ENCODE measurements around the gene GATB. TPM values are rescaled to one million over a fixed set of nuclear protein-coding genes. Genes with fewer than 3 reads are reported as not detected.

The GATB gene
- polyA plus RNA-seq, 1 donor = 17.4 TPM

DNA sequence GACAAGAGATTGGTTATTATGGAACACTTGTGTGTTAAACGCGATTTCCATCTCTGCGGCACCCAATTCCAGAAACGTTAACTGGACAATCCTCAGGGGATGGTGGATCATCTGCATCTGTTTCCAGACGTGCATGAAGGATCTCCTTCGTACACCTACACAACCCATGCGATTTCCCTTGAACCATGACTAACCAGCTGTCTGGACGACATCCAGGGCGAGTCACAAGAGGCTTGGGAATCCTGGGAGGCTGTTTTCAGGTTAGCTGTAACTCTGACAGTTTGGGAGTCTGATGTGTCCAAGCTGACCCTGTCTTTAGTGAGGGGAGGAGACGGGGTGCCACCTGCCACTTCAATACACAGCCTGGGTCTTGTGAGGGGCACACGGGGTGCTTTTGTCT, 84.5 kb downstream of the GATB start:
- Histone ChIP-seq H3K4me1 (ENCODE audit: control insufficient read depth, insufficient read depth, low read length) (no peaks in the 10 kb centered on the region), H3K9me3 (ENCODE audit: control insufficient read depth, low read depth, low read length) (no peaks in the 10 kb centered on the region), H3K36me3 (ENCODE audit: control insufficient read depth, insufficient read depth, low read length) (peaks cover 3% of the 10 kb centered on the region), H3K27me3 (ENCODE audit: control insufficient read depth, insufficient read depth, low read length) (no peaks in the 10 kb centered on the region), H3K4me3 (ENCODE audit: low read length) (no peak overlapping the region), H3K27ac (ENCODE audit: low read length) (no peak overlapping the region)
- WGBS (ENCODE audit: insufficient coverage, low lambda C conversion rate) = no CpG with 5 or more reads among the region's 11 CpGs
- no peak for DNase-seq

DNA sequence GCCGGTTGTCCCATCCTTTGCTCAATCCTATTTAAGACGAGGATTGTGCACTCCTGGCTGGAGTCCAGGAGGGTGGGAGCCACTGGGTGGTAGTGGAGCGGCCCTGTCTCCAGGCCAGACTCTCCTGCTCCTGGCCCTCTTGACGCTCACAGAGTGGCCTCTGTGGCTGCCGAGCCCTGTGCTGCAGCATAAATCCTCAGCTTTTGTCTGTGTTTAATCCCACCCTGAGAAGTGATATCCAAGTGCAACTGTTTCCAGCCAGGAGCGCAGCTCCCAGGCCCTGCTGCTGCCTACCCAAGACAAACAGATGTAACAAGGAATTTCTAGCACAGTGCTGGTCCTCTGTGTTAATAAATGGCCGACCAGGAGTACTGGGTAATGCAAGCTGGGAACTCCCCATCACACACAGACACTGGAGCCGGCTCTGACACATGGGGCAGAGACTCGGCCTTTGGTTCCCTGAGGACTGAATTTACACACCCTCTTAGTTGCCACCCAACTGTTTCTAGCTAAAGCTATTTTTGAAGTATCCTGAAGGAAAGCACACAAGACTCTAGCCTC, 85.3 kb downstream of the GATB start:
- DNase-seq = no peak
- no peaks in the 10 kb centered on the region for H3K4me1 ChIP-seq (ENCODE audit: control insufficient read depth, insufficient read depth, low read length)

DNA sequence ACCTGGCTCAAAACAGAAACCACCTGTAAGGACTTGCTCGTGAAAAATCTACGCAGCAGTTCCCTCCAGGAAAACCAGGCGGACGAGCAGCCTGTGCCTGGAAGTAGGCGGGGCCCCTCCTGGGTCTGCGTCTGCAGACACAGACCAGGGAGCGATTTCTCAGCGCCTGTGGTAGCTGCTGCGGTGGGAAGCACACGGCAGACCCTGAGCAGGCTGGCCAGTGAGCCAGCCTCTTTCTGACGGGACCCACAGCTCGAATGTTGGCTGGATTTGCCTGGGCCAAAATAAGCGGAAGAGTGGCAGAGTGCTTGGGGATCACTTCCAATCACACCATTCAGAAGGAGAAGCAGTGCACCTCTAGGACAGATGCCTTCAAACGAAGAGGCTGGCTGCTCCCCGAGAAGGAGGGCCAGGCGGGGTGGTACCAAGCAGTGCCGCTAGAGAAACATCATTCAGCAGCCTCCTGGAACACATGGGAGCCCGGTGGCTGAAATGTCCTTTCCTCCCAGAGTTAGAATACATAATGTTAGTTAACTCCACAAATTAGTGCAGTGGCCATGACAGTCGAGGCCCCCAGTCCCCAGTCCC, 85.9 kb downstream of the GATB start:
- peaks cover 3% of the 10 kb centered on the region for H3K36me3 ChIP-seq (ENCODE audit: control insufficient read depth, insufficient read depth, low read length)
- H3K4me1 ChIP-seq (ENCODE audit: control insufficient read depth, insufficient read depth, low read length) = no peaks in the 10 kb centered on the region
- WGBS (ENCODE audit: insufficient coverage, low lambda C conversion rate) = no CpG with 5 or more reads among the region's 19 CpGs
- H3K4me3 ChIP-seq (ENCODE audit: low read length) = peak overlapping the region; percentile 1
- no peaks in the 10 kb centered on the region for H3K9me3 ChIP-seq (ENCODE audit: control insufficient read depth, low read depth, low read length)
- peak; percentile 66 to 76 for DNase-seq
- H3K27ac ChIP-seq (ENCODE audit: low read length) = no peak overlapping the region
- no peaks in the 10 kb centered on the region for H3K27me3 ChIP-seq (ENCODE audit: control insufficient read depth, insufficient read depth, low read length)

More for the DNA sequence above, 85.3 kb downstream of the GATB start:
- Histone ChIP-seq H3K27ac (ENCODE audit: low read length) (no peak overlapping the region), H3K27me3 (ENCODE audit: control insufficient read depth, insufficient read depth, low read length) (no peaks in the 10 kb centered on the region), H3K9me3 (ENCODE audit: control insufficient read depth, low read depth, low read length) (no peaks in the 10 kb centered on the region), H3K4me3 (ENCODE audit: low read length) (no peak overlapping the region), H3K36me3 (ENCODE audit: control insufficient read depth, insufficient read depth, low read length) (peaks cover 3% of the 10 kb centered on the region)
- WGBS (ENCODE audit: insufficient coverage, low lambda C conversion rate) = no CpG with 5 or more reads among the region's 9 CpGs

DNA sequence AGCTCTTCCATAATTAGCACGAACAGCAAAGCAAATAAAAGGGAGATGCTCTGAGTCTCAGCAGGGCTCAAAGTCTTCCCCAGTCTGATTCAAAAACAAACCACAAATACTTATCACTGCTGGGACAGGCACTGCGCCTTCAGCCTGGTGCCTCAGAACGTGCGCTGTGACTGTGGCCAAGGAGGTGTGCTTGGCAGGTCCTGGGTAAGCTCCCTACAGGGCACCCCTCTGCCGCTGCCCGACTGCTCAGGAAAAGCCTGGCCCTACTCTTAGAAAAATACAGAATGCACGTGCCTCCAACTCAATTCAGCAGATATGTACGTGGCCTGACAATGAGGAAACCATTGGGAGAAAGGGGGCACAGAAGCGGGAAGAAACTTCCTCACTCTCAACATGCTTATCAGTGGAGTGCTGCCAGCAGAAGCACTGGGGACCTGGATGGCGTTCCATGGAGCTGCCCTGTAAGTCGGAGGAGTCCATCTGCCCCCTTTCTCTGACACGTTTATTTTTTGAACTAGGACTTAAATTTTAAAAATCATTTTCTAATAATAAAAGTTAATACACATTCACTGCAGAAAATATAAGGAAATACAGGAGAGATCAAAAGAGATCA, 86.8 kb downstream of the GATB start:
- WGBS (ENCODE audit: insufficient coverage, low lambda C conversion rate) = 17% methylated on average over 1 of the region's 12 CpGs
- Histone ChIP-seq H3K4me3 (ENCODE audit: low read length) (no peak overlapping the region), H3K4me1 (ENCODE audit: control insufficient read depth, insufficient read depth, low read length) (no peaks in the 10 kb centered on the region)

DNA sequence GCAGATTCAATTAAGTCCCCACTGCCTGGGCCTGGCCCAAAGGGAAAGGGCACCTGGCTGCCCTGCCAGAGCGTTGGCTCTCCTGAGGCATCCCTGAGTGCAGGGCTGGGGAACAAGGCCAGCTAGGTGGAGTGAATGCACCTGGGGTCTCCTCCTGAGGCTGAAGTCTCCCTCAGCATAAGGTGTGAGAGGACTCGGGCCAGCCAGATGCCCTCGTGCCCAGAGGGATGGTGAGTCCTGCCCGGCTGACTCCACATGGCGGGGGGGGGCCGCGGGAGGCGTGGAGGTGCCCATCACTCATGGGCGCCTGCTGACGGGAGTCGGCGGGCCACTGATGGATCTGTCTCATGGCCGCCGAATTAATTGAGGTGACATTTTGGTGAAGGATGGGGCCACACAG, 87.8 kb downstream of the GATB start:
- WGBS (ENCODE audit: insufficient coverage, low lambda C conversion rate) = no CpG with 5 or more reads among the region's 14 CpGs

More for the DNA sequence above, 86.8 kb downstream of the GATB start:
- Histone ChIP-seq H3K36me3 (ENCODE audit: control insufficient read depth, insufficient read depth, low read length) (no peaks in the 10 kb centered on the region), H3K27me3 (ENCODE audit: control insufficient read depth, insufficient read depth, low read length) (no peaks in the 10 kb centered on the region), H3K9me3 (ENCODE audit: control insufficient read depth, low read depth, low read length) (no peaks in the 10 kb centered on the region), H3K27ac (ENCODE audit: low read length) (no peak overlapping the region)
- no peak for DNase-seq

DNA sequence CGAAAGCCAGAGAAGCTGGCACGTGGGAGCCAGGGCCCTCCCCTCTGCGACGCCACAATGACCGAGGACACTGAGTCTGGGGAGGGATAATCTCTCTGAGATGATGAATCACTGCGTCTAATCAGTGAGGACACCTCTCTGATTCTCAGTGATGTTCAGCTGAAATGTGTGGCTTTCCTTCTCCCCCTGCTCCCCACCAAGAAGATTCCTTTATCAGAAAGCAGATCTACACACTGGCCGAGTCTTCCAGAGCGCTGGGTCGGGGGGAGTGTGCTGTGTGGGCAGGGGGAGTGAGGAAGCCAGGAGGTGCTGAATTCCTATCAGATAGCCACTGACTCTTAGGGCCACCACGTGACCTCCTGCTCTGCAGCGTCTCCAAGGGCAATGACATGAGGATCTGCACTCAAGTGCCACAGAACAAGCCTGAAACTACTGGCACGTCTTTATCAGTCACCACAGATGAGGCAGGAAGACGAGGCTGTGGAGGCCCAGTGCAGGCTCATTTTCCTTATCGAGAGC, 89.2 kb downstream of the GATB start:
- Histone ChIP-seq H3K9me3 (ENCODE audit: control insufficient read depth, low read depth, low read length) (no peaks in the 10 kb centered on the region), H3K4me3 (ENCODE audit: low read length) (no peak overlapping the region), H3K4me1 (ENCODE audit: control insufficient read depth, insufficient read depth, low read length) (no peaks in the 10 kb centered on the region), H3K27ac (ENCODE audit: low read length) (no peak overlapping the region), H3K36me3 (ENCODE audit: control insufficient read depth, insufficient read depth, low read length) (no peaks in the 10 kb centered on the region), H3K27me3 (ENCODE audit: control insufficient read depth, insufficient read depth, low read length) (no peaks in the 10 kb centered on the region)
- DNase-seq = peak; percentile 32 to 39
- WGBS (ENCODE audit: insufficient coverage, low lambda C conversion rate) = no CpG with 5 or more reads among the region's 14 CpGs

More for the DNA sequence above, 87.8 kb downstream of the GATB start:
- no peaks in the 10 kb centered on the region for H3K4me1 ChIP-seq (ENCODE audit: control insufficient read depth, insufficient read depth, low read length)
- H3K9me3 ChIP-seq (ENCODE audit: control insufficient read depth, low read depth, low read length) = no peaks in the 10 kb centered on the region
- H3K4me3 ChIP-seq (ENCODE audit: low read length) = no peak overlapping the region
- H3K36me3 ChIP-seq (ENCODE audit: control insufficient read depth, insufficient read depth, low read length) = no peaks in the 10 kb centered on the region
- no peak overlapping the region for H3K27ac ChIP-seq (ENCODE audit: low read length)
- DNase-seq = no peak
- H3K27me3 ChIP-seq (ENCODE audit: control insufficient read depth, insufficient read depth, low read length) = no peaks in the 10 kb centered on the region

DNA sequence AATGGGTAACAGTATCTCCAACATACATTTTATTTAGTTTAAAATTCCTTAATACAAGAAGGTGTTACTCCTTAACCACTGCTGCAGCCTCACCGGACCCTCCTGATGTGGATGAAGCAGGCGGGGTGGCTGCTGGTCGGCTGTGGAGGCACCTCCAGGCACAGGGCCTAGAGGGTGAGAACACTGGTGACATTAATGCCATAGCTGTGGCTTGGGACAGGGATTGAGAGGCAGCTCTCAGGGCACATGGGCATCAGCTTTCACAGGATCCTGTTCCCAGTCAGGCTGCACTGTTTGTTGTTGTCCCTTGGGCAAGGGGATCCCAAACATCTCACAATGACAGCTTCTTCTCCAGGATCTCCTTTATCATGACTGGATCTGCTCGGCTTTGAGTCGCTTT, 90.0 kb downstream of the GATB start:
- H3K9me3 ChIP-seq (ENCODE audit: control insufficient read depth, low read depth, low read length) = no peaks in the 10 kb centered on the region
- no peaks in the 10 kb centered on the region for H3K36me3 ChIP-seq (ENCODE audit: control insufficient read depth, insufficient read depth, low read length)
- H3K27me3 ChIP-seq (ENCODE audit: control insufficient read depth, insufficient read depth, low read length) = no peaks in the 10 kb centered on the region
- H3K4me3 ChIP-seq (ENCODE audit: low read length) = no peak overlapping the region
- H3K27ac ChIP-seq (ENCODE audit: low read length) = no peak overlapping the region
- no peak for DNase-seq
- WGBS (ENCODE audit: insufficient coverage, low lambda C conversion rate) = 90% methylated on average over 2 of the region's 5 CpGs
- no peaks in the 10 kb centered on the region for H3K4me1 ChIP-seq (ENCODE audit: control insufficient read depth, insufficient read depth, low read length)

DNA sequence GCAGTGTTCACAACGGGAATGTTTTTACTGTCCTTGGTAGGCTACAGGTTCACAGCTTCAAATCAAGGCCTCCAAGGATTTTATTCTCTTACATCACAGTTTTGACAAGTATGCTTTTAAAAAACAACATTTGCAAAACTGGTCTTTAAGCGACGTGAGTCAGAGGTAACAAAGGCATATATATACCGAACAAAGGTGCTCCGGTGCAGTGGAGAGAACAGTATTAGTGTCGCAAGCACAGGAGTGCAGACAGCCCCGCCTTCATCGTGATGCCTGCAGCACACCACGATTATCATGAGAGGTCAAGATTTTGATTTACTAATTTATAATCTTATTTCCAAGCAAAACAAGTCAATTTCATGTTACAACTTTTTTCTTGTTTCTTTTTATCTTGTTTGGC, 90.8 kb downstream of the GATB start:
- Histone ChIP-seq H3K27ac (ENCODE audit: low read length) (no peak overlapping the region), H3K9me3 (ENCODE audit: control insufficient read depth, low read depth, low read length) (no peaks in the 10 kb centered on the region), H3K36me3 (ENCODE audit: control insufficient read depth, insufficient read depth, low read length) (no peaks in the 10 kb centered on the region), H3K27me3 (ENCODE audit: control insufficient read depth, insufficient read depth, low read length) (no peaks in the 10 kb centered on the region), H3K4me3 (ENCODE audit: low read length) (no peak overlapping the region), H3K4me1 (ENCODE audit: control insufficient read depth, insufficient read depth, low read length) (no peaks in the 10 kb centered on the region)
- WGBS (ENCODE audit: insufficient coverage, low lambda C conversion rate) = 97% methylated on average over 4 of the region's 9 CpGs
- DNase-seq = no peak

DNA sequence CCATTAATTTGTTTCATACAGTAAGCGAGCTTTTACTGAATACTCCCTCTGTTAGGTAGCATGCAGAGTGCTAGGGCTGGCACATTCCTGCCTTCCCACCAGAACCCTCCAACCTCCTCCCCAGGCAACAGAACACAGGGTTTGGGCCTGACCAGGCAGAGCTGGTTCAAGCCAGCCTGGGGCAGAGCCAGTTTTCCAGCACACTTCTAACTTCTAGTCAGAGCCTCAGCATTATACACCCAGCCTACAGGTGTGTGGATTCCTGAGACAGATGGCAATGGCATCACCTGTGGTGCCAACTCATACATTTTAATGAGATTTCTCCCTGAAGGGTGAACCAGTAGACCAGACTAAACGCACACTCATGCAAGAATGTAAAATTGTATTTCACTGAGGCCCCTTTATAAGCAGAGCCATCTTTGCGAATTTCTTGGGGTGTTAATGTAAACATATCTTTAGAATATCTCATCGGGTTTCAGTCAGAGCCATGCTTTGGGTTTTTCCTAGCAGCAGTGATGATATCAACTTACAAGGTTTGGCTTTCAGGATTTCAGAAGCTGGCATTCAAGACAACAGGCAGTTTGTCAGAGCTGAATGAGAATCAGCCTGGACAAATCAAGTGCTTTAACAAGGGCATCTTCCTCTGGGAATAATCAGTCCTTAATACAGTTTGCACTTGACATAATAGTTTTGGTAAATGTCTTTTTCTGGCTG, 92.0 kb downstream of the GATB start:
- H3K4me1 ChIP-seq (ENCODE audit: control insufficient read depth, insufficient read depth, low read length) = no peaks in the 10 kb centered on the region
- no peaks in the 10 kb centered on the region for H3K27me3 ChIP-seq (ENCODE audit: control insufficient read depth, insufficient read depth, low read length)
- no peak for DNase-seq
- H3K9me3 ChIP-seq (ENCODE audit: control insufficient read depth, low read depth, low read length) = no peaks in the 10 kb centered on the region
- 100% methylated on average over 1 of the region's 4 CpGs for WGBS (ENCODE audit: insufficient coverage, low lambda C conversion rate)
- no peak overlapping the region for H3K4me3 ChIP-seq (ENCODE audit: low read length)
- H3K36me3 ChIP-seq (ENCODE audit: control insufficient read depth, insufficient read depth, low read length) = no peaks in the 10 kb centered on the region
- H3K27ac ChIP-seq (ENCODE audit: low read length) = no peak overlapping the region

DNA sequence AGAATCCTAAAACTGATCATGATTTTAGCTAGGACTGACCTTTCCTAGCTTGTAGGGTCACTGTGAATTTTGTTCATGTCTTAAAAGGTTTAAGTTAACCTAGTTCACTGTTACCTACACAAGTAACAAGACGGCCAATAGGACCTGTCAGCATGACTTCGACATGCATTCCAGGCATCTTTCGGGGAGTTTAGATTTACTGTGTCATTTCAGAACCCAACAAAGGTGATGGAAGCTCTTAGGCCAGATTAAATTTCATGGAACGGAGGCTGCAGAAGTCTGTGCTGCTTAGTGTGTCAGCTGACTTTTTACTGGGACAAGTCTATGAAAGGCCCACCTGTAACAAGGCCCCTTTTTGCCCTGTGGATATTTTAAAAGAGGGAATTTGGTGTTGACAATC, 93.1 kb downstream of the GATB start:
- Histone ChIP-seq H3K4me1 (ENCODE audit: control insufficient read depth, insufficient read depth, low read length) (no peaks in the 10 kb centered on the region), H3K27ac (ENCODE audit: low read length) (no peak overlapping the region), H3K27me3 (ENCODE audit: control insufficient read depth, insufficient read depth, low read length) (no peaks in the 10 kb centered on the region), H3K9me3 (ENCODE audit: control insufficient read depth, low read depth, low read length) (no peaks in the 10 kb centered on the region), H3K4me3 (ENCODE audit: low read length) (no peak overlapping the region), H3K36me3 (ENCODE audit: control insufficient read depth, insufficient read depth, low read length) (peaks cover 4% of the 10 kb centered on the region)
- WGBS (ENCODE audit: insufficient coverage, low lambda C conversion rate) = no CpG with 5 or more reads among the region's 4 CpGs
- DNase-seq = no peak
